Measurements from ENCODE around the gene OASL. TPM values are rescaled to one million over a fixed set of nuclear protein-coding genes. Genes with fewer than 3 reads are reported as not detected.

Gene OASL
- total RNA-seq, 1 experiment from 2014 or later: not detected

- H3K27me3 Mint-ChIP-seq (ENCODE audit: low read depth): peaks cover 12% of the 10 kb centered on the region
- Histone ChIP-seq H3K18ac (ENCODE audit: insufficient read length, low read depth, low read length) (no peak overlapping the region), H3K4ac (ENCODE audit: low read depth, low read length) (no peak overlapping the region), H3K27ac (ENCODE audit: insufficient read length, low read depth, low read length) (no peak overlapping the region), H2BK12ac (ENCODE audit: insufficient read length, low read depth, low read length) (no peak overlapping the region), H3K27me3 (ENCODE audit: insufficient read depth, low read length) (no peaks in the 10 kb centered on the region), H3K14ac (ENCODE audit: insufficient read depth, low read length) (no peak overlapping the region), H4K5ac (ENCODE audit: insufficient read length, low read depth, low read length) (no peak overlapping the region), H3T11ph (ENCODE audit: low read length) (no peak overlapping the region), H2BK5ac (ENCODE audit: insufficient read length, low read length) (no peak overlapping the region), H3K23me2 (ENCODE audit: insufficient read length, low read depth, low read length, poor library complexity, severe bottlenecking) (no peaks in the 10 kb centered on the region), H3K4me2 (ENCODE audit: insufficient read depth, insufficient read length, low read length) (no peak overlapping the region), H3K4me1 (ENCODE audit: insufficient read depth, low read length) (no peaks in the 10 kb centered on the region), H3K56ac (ENCODE audit: insufficient read length, low read depth, low read length) (no peak overlapping the region), H2AK5ac (ENCODE audit: insufficient read length, low read length) (no peak overlapping the region), H4K91ac (ENCODE audit: insufficient read length, low read depth, low read length) (no peak overlapping the region), H2BK120ac (ENCODE audit: low read depth, low read length, poor library complexity, severe bottlenecking) (no peak overlapping the region), H2BK15ac (ENCODE audit: low read depth, low read length) (no peak overlapping the region), H4K20me1 (ENCODE audit: control insufficient read depth, insufficient read depth, insufficient read length) (no peaks in the 10 kb centered on the region), H2AFZ (ENCODE audit: low read length) (no peak overlapping the region), H3K23ac (ENCODE audit: insufficient read length, low read depth, low read length) (no peak overlapping the region), H3K9ac (ENCODE audit: extremely low read depth, insufficient read length, low read length) (no peak overlapping the region), H2BK20ac (ENCODE audit: low read depth, low read length, poor library complexity, severe bottlenecking) (no peak overlapping the region), H3K79me1 (ENCODE audit: insufficient read depth, low read depth, low read length, poor library complexity, severe bottlenecking) (no peaks in the 10 kb centered on the region), H3K79me2 (ENCODE audit: insufficient read depth, low read length) (no peaks in the 10 kb centered on the region), H4K8ac (replicated peaks; ENCODE audit: insufficient read length, low read depth, low read length) (no peak overlapping the region), H3K9me3 (ENCODE audit: control insufficient read depth, low read depth, low read length) (no peaks in the 10 kb centered on the region)
- H3K27ac Mint-ChIP-seq: no peak overlapping the region
- no peak for TF ChIP-seq CTCF (conservative IDR thresholded peaks at IDR 0.05)
- DNase-seq: no peak
- H3K4me1 Mint-ChIP-seq: peaks cover 6 to 10% of the 10 kb centered on the region in 2 experiments
- 100% methylated on average over 1 of the region's 2 CpGs for WGBS (ENCODE audit: extremely low coverage, insufficient read length, low lambda C conversion rate)
- no peak overlapping the region for H3K4me3 Mint-ChIP-seq
- H3K9me3 Mint-ChIP-seq: peaks cover 0 to 3% of the 10 kb centered on the region in 2 experiments; a peak in 2 of 5 replicates
- no peaks in the 10 kb centered on the region; a peak in 1 of 7 replicates for H3K36me3 Mint-ChIP-seq (ENCODE audit: insufficient read depth in 1 of 3, low read depth in 3 of 3)
These were observed 44.3 kb downstream of the OASL start for GRCh38 chr12:120994589-120995337.

Data from H9 (cell line).